Measurements from ENCODE around the gene GTF2I. TPM values are rescaled to one million over a fixed set of nuclear protein-coding genes. Genes with fewer than 3 reads are reported as not detected.
"Not testable (repeated sequence)": the region's sequence is repeated elsewhere in the genome, so short reads cannot be mapped to it uniquely, and the experiment has no call there.

Gene GTF2I
- total and polyA plus RNA-seq, 4 donors = 196 to 361 (median 271) TPM

- not testable (repeated sequence) for DNase-seq (ENCODE audit: low read depth in 4 of 6, low spot score in 6 of 6); H3K4me3 ChIP-seq (ENCODE audit: low read depth, low read length); H3K4me1 ChIP-seq (ENCODE audit: control insufficient read depth, insufficient read depth, low read length); H3K27me3 ChIP-seq (ENCODE audit: control insufficient read depth, insufficient read depth, low read length); H3K9me3 ChIP-seq (ENCODE audit: control insufficient read depth, insufficient read depth, low read length); H3K27ac ChIP-seq (ENCODE audit: low read depth, low read length); H3K36me3 ChIP-seq (ENCODE audit: control insufficient read depth, insufficient read depth, low read length)
- no CpG with 5 or more reads among the region's 10 CpGs for WGBS (ENCODE audit: insufficient coverage)
These were observed 71.2 kb downstream of the GTF2I start for GRCh38 chr7:74728686-74729085.

DNA sequence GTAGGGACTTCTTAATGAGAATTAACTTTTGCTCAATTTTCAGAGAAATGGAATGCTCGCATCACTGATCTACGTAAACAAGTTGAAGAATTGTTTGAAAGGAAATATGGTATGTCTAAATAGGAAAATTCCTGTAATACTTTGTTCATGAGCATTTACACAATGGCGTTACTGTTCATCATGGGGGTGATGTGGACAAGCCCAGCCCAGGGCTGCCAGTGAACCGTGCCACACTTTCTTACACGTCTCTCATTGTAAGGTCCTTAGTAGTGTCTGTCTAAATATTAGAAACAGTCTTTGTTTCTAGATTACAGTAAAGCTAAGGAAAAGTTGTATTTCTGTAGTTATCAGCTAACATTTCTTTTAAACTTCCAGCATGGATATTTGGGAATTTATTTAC lies 72.7 kb downstream of the GTF2I start:
- not testable (repeated sequence) for H3K36me3 ChIP-seq (ENCODE audit: control insufficient read depth, insufficient read depth, low read length); H3K4me1 ChIP-seq (ENCODE audit: control insufficient read depth, insufficient read depth, low read length); DNase-seq (ENCODE audit: low read depth in 4 of 6, low spot score in 6 of 6); H3K27me3 ChIP-seq (ENCODE audit: control insufficient read depth, insufficient read depth, low read length); H3K4me3 ChIP-seq (ENCODE audit: low read depth, low read length); H3K9me3 ChIP-seq (ENCODE audit: control insufficient read depth, insufficient read depth, low read length); H3K27ac ChIP-seq (ENCODE audit: low read depth, low read length)
- no CpG with 5 or more reads among the region's 5 CpGs for WGBS (ENCODE audit: insufficient coverage)

- not testable (repeated sequence) for H3K27me3 ChIP-seq (ENCODE audit: control insufficient read depth, insufficient read depth, low read length); DNase-seq (ENCODE audit: low read depth in 4 of 6, low spot score in 6 of 6); H3K4me3 ChIP-seq (ENCODE audit: low read depth, low read length); H3K27ac ChIP-seq (ENCODE audit: low read depth, low read length); H3K4me1 ChIP-seq (ENCODE audit: control insufficient read depth, insufficient read depth, low read length); H3K36me3 ChIP-seq (ENCODE audit: control insufficient read depth, insufficient read depth, low read length); H3K9me3 ChIP-seq (ENCODE audit: control insufficient read depth, insufficient read depth, low read length)
- no CpG with 5 or more reads among the region's 14 CpGs for WGBS (ENCODE audit: insufficient coverage)
These were observed 82.6 kb downstream of the GTF2I start for GRCh38 chr7:74739974-74740703.

GRCh38 chr7:74743936-74744557 lies 86.5 kb downstream of the GTF2I start:
- no CpG with 5 or more reads among the region's 9 CpGs for WGBS (ENCODE audit: insufficient coverage)
- H3K9me3 ChIP-seq (ENCODE audit: control insufficient read depth, insufficient read depth, low read length); H3K36me3 ChIP-seq (ENCODE audit: control insufficient read depth, insufficient read depth, low read length); H3K4me1 ChIP-seq (ENCODE audit: control insufficient read depth, insufficient read depth, low read length); H3K4me3 ChIP-seq (ENCODE audit: low read depth, low read length); DNase-seq (ENCODE audit: low read depth in 4 of 6, low spot score in 6 of 6); H3K27me3 ChIP-seq (ENCODE audit: control insufficient read depth, insufficient read depth, low read length); H3K27ac ChIP-seq (ENCODE audit: low read depth, low read length): not testable (repeated sequence)

DNA sequence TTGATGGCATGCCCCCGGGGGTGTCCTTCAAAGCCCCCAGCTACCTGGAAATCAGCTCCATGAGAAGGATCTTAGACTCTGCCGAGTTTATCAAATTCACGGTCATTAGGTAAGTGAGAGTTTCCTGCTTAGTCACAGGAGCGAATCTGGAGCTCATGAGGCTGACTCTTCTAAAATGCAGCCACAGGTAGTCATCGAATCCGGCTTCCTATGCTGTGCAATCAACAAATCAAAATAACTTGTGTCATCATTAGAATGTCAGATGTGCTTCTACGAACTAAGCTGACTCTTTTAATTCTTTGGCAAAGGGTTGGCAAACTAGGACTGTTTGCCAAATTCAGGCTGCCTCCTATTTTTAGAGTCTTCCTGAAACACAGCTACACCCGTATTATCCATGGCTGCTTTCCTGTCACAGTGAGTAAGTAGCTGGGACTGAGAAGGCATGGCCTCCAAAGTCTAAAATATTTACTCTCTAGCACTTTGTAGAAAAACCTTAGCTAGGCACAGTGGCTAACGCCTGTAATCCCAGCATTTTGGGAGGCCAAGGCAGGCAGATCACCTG lies 96.5 kb downstream of the GTF2I start:
- not testable (repeated sequence) for H3K4me3 ChIP-seq (ENCODE audit: low read depth, low read length); H3K4me1 ChIP-seq (ENCODE audit: control insufficient read depth, insufficient read depth, low read length); H3K27me3 ChIP-seq (ENCODE audit: control insufficient read depth, insufficient read depth, low read length); H3K27ac ChIP-seq (ENCODE audit: low read depth, low read length); H3K9me3 ChIP-seq (ENCODE audit: control insufficient read depth, insufficient read depth, low read length); DNase-seq (ENCODE audit: low read depth in 4 of 6, low spot score in 6 of 6); H3K36me3 ChIP-seq (ENCODE audit: control insufficient read depth, insufficient read depth, low read length)
- WGBS (ENCODE audit: insufficient coverage) = no CpG with 5 or more reads among the region's 9 CpGs

- not testable (repeated sequence) for H3K27ac ChIP-seq (ENCODE audit: low read depth, low read length); H3K4me1 ChIP-seq (ENCODE audit: control insufficient read depth, insufficient read depth, low read length); H3K27me3 ChIP-seq (ENCODE audit: control insufficient read depth, insufficient read depth, low read length)
These were observed 99.2 kb downstream of the GTF2I start for GRCh38 chr7:74756673-74757072.

DNA sequence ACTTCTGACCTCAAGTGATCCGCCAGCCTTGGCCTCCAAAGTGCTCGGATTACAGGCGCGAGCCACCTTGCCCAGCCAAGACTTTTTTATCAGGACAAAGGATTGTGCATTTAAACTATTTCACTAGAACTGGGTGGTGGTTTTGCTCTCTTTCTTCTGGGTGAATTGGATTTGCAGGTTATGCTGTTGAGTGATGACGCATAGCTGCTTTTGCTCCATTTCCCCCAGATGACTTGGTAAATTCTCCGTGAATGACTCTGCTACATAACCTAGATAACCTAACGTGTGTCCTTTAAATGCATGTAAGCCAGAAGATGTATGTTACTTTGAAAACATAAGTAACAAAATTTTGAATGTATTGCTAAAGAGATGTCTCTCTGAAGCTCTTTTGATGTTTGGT lies 100.8 kb downstream of the GTF2I start:
- WGBS (ENCODE audit: insufficient coverage) = no CpG with 5 or more reads among the region's 7 CpGs
- H3K9me3 ChIP-seq (ENCODE audit: control insufficient read depth, insufficient read depth, low read length); H3K27ac ChIP-seq (ENCODE audit: low read depth, low read length); H3K4me1 ChIP-seq (ENCODE audit: control insufficient read depth, insufficient read depth, low read length); DNase-seq (ENCODE audit: low read depth in 4 of 6, low spot score in 6 of 6); H3K4me3 ChIP-seq (ENCODE audit: low read depth, low read length); H3K27me3 ChIP-seq (ENCODE audit: control insufficient read depth, insufficient read depth, low read length); H3K36me3 ChIP-seq (ENCODE audit: control insufficient read depth, insufficient read depth, low read length): not testable (repeated sequence)

More at GRCh38 chr7:74756673-74757072, 99.2 kb downstream of the GTF2I start:
- WGBS (ENCODE audit: insufficient coverage) = no CpG with 5 or more reads among the region's 5 CpGs
- H3K4me3 ChIP-seq (ENCODE audit: low read depth, low read length); H3K9me3 ChIP-seq (ENCODE audit: control insufficient read depth, insufficient read depth, low read length); DNase-seq (ENCODE audit: low read depth in 4 of 6, low spot score in 6 of 6); H3K36me3 ChIP-seq (ENCODE audit: control insufficient read depth, insufficient read depth, low read length): not testable (repeated sequence)

DNA sequence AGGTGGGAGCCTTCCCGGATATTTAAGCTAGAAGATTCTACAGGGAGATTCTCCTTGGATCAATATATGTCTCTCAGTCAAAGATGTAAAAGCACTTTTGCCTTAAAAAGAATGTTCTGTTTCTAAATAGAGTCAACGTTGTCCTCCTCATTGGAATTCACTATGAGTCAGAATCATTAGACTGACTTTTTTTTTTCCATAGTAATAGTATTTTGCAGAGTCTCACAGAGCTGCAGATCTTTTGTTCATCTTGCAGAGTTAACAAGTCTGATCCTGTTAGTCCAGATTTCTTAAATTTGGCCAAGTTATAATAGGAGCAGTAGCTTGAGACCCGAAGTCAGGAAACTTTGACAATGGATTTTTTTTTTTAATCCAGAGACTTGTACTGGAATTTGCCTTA lies 101.5 kb downstream of the GTF2I start:
- WGBS (ENCODE audit: insufficient coverage) = no CpG with 5 or more reads among the region's 3 CpGs
- not testable (repeated sequence) for DNase-seq (ENCODE audit: low read depth in 4 of 6, low spot score in 6 of 6); H3K4me1 ChIP-seq (ENCODE audit: control insufficient read depth, insufficient read depth, low read length); H3K4me3 ChIP-seq (ENCODE audit: low read depth, low read length); H3K36me3 ChIP-seq (ENCODE audit: control insufficient read depth, insufficient read depth, low read length); H3K9me3 ChIP-seq (ENCODE audit: control insufficient read depth, insufficient read depth, low read length); H3K27me3 ChIP-seq (ENCODE audit: control insufficient read depth, insufficient read depth, low read length); H3K27ac ChIP-seq (ENCODE audit: low read depth, low read length)

GRCh38 chr7:74765205-74765918 lies 107.8 kb downstream of the GTF2I start:
- H3K4me3 ChIP-seq (ENCODE audit: low read depth, low read length); H3K36me3 ChIP-seq (ENCODE audit: control insufficient read depth, insufficient read depth, low read length); H3K9me3 ChIP-seq (ENCODE audit: control insufficient read depth, insufficient read depth, low read length); H3K4me1 ChIP-seq (ENCODE audit: control insufficient read depth, insufficient read depth, low read length); DNase-seq (ENCODE audit: low read depth in 4 of 6, low spot score in 6 of 6); H3K27me3 ChIP-seq (ENCODE audit: control insufficient read depth, insufficient read depth, low read length); H3K27ac ChIP-seq (ENCODE audit: low read depth, low read length): not testable (repeated sequence)
- WGBS (ENCODE audit: insufficient coverage) = no CpG with 5 or more reads among the region's 17 CpGs
